GM19397 (cell line): ENCODE data around the gene MATN1.

Experiments used
- ATAC-seq: cut with Tn5 transposase; IDR thresholded peaks from one replicate; pipeline ENCODE4 v1.9.1; 2021; ENCODE audit warnings: mild to moderate bottlenecking, moderate library complexity; ENCODE audit not compliant: unreplicated experiment

Gene MATN1

GRCh38 chr1:30719406-30720270 lies 3.7 kb downstream of the MATN1 start:
- no peak for ATAC-seq

GRCh38 chr1:30718636-30719405 lies 4.6 kb downstream of the MATN1 start:
- ATAC-seq = peak; percentile 50

DNA sequence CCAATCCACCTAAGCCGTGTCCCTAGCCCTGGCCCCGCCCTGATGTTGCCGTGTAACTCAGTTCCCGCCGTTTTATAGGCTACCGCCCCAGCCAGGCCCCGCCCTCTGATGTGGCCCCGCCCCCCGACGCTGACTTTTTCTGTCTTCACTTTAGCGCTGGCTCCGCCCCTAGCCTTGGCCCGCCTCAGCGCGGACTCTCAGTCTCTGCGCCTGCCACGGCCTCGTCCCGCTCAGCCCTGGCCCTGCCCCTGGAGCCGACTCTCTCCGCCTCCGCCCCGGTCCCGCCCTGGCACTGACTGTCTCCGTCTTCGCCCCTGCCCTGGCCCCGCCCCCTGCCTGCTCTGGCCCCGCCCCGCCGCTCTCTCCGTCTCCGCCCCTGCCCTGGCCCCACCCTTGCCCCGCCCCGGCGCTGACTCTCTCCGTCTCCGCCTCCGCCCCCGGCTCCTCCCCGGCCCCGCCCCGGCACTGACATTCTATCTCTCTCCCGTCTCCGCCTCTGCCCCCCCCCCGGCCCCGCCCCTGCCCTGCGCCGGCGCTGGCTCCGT lies 5.2 kb downstream of the MATN1 start:
- peak; percentile 87 for ATAC-seq

GRCh38 chr1:30716646-30717045 lies 6.7 kb downstream of the MATN1 start:
- ATAC-seq = no peak

DNA sequence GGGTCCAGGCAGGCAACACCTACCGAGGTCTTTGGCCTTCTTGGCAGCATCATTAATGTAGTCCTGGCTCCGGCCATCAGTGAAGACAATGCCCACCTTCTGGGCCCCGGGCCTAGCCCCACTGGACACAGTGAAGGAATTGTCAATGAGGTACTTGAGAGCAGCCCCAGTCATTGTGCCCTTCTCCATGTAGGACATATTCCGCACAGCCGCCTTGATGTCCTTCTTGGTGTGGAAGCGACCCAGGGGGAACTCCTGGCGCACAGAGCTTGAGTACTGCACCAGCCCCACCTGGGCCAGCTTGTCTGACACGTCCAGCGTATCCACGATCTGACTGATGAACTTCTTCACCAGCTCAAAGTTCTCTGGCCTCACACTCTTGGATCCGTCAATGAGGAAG lies 7.5 kb downstream of the MATN1 start:
- ATAC-seq = no peak

GRCh38 chr1:30715216-30715615 lies 8.2 kb downstream of the MATN1 start:
- no peak for ATAC-seq

DNA sequence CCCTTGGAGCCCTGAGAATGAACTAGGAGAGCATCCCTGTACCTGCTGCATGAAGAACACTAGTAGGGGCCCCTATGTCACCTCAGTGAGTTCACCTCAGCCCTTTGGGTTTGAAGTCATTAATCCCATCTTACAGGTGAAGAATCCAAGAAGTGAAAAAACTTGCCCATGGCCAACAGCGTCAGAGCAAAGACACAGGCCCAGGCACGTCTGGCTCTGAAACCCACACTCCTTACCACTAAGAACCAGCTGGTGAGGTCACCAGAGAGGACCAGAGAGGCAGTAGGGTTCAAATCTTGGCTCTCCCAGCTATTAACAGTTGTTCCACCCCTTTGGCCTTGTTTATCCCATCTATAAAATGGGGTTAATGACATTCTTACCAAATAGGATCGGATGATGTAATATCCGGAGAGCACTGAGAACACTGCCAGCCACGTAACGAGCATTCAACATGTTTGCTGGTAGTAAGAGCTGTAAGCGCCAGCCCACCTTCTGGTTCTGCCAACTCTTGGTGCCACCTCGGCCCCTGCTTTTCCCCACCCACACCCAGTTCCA lies 8.8 kb downstream of the MATN1 start:
- ATAC-seq = no peak

DNA sequence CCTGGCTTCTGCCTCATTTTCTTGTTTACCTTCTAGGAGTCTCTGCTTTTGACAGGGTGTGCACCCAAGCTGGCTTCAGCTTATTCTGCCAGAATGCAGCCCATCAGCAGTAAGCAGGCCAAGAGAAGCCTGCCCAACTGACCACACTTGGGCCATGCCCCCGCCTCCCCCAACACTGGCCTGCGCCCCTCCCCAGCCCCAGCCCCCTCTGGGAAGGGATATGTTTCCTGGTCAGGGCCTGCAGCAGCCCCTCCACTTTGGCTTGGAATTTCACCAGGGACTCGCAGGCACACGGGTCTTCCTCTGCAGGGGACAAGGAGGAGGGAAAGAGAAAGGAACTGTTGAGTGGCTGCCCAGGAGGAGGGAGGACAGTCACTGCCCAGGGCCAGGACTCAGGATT lies 9.4 kb downstream of the MATN1 start:
- ATAC-seq = no peak

DNA sequence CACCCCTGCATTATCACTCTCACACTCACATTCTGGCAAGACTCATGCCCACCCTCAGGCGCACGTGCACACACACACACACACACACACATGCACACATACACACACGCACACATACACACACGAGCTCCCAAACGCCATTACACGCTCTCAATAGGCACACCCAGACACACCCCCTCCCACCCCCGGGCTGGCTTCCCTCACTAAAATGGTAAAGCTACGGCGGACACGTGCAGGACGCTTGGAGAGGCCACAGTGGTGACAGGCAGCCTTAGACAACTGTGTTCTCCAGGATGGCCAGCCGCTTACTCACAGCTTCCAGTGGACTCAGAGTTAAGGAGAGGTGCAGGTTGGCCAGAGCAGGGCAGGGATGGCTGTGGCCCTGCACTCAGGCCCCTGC lies 10.1 kb downstream of the MATN1 start:
- no peak for ATAC-seq

DNA sequence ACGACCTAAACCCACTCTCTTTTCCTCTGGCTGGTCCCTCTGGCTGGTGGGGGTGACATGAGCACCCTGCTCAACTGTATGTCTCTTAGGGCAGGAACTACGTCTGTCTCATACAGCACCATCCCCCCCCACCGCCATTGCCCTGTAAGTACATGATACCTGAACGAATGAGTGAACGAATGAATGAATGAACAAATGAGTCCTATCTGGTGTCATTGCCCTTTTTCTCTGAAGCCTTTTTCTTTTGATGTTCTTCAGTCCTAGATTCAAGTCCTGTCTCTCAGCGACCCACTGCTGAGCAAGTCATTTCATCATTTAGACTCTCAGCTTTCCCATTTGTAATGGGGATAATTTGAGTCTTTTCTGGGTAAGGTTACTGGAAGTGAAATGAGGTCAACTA lies 10.8 kb downstream of the MATN1 start:
- no peak for ATAC-seq

- ATAC-seq = no peak
These were observed 13.0 kb downstream of the MATN1 start for GRCh38 chr1:30710407-30710806.

- ATAC-seq = no peak
These were observed 15.0 kb downstream of the MATN1 start for GRCh38 chr1:30708361-30708728.

GRCh38 chr1:30707412-30708360 lies 15.7 kb downstream of the MATN1 start:
- ATAC-seq = no peak

DNA sequence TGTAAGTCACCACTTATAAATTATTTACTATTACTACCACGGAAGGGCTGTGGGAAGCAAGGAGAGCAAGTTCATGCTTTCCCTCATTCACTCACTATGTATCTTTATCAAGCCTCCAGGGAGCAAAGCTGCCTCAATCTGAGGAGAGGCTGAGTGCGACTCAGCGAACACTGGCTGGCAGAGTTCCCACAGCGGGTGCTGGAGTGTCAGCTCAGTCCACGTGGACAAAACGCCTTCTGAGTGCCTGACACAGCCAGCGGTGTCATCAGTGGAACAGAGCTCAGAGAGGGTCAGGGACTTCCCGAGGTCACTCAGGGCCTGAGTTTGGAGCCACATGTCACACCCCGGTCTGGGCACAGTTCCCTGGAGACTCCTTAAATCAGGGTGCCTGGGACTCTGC lies 16.9 kb downstream of the MATN1 start:
- no peak for ATAC-seq

GRCh38 chr1:30705698-30706097 lies 17.7 kb downstream of the MATN1 start:
- ATAC-seq = no peak

DNA sequence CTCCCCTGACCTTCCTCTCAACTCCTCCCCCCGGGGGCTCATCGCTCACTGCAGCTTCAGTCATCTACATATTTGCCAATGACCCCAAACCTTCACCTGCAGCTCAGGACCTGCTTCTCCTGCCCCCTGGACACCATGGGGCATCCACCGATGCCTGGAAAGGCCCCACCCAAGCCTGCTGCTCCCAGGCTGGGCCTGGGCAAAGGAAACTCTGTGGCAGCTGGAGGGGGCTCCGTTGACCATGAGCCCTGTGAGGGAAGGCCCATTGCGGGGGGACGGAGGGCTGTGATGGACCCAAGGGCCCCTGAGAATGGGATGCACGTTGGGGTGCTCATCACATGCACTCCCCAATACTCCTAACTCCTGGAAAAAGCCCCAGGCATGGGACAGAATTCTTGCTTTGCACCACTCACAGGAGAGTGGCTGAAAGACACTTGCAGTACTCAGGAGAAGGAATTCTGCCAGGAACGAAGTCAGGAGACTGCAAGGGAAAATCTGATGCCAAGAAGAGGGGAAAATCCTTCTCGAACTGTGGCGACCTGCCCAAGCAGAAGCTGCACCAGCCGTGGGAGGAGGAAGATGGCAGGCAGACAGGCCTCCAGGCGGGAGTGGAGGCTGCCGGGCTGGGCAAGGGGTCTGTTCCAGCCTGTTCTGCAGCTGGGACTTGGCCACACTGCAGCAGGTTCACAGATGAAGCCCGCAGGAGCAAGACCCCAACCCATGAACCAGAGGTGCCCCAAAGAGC lies 18.4 kb downstream of the MATN1 start:
- ATAC-seq = no peak

GRCh38 chr1:30704271-30704670 lies 19.1 kb downstream of the MATN1 start:
- ATAC-seq = no peak

DNA sequence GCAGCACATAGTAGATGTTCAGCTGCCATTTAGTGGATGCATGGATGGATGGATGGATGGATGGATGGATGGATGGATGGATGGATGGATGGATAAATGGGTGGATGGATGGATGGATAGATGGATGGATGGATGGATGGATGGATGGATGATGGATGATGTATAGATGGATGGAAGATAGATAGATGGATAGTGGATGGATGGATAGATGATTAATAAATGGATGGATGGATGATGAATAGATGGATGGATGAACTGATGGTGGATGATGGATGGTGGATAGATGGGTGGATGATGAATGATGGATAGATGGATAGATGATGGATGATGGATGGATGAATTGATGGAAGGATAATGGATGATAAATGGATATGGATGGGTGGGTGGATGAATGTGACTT lies 20.6 kb downstream of the MATN1 start:
- ATAC-seq = no peak

DNA sequence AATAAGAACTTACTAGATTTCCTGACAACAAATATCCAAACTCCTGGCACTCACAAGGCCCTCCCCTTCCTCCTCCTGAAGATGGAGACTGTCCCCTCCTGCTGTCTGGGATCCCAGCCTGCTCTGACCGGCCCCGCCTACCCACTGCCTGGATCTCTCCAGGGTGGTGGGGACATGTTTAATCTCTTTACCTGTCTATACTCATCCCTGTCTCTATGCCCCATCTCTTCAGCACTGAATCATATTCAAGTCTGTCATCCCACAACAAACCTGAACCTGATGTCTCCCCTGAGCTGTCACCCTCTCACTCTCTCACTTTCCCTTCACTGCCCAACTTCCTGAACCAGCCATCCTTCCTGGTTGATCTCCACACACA lies 22.1 kb downstream of the MATN1 start:
- ATAC-seq = no peak
